ENCODE results near the gene PKNOX1. TPM values are rescaled to one million over a fixed set of nuclear protein-coding genes. Genes with fewer than 3 reads are reported as not detected.

PKNOX1 gene
- total and polyA plus RNA-seq, 7 donors, result 3.6 to 19.4 (median 9.6) TPM

GRCh38 chr21:43012596-43012995, 38.2 kb downstream of the PKNOX1 start:
- no peak for TF ChIP-seq POLR2A (IDR thresholded peaks at IDR 0.05)
- TF ChIP-seq POLR2AphosphoS5 (IDR thresholded peaks at IDR 0.05), result no peak
- no peak for TF ChIP-seq EP300 (IDR thresholded peaks at IDR 0.05)
- TF ChIP-seq CTCF (IDR thresholded peaks at IDR 0.05), result no peak
- no peak for DNase-seq
- H3K27ac ChIP-seq, result no peak overlapping the region
- no peak overlapping the region for H3K4me3 ChIP-seq
- no peaks in the 10 kb centered on the region for H3K9me3 ChIP-seq
- WGBS, 2 donors, result 88 to 92% methylated on average over 6 of the region's 6 CpGs
- intact Hi-C loops (cut with DNase I), result no loop called here
- H3K27me3 ChIP-seq, result no peaks in the 10 kb centered on the region
- H3K4me1 ChIP-seq, result no peaks in the 10 kb centered on the region
- peaks cover 0 to 72% (median 15%) of the 10 kb centered on the region in 4 donors for H3K36me3 ChIP-seq

GRCh38 chr21:43015906-43016540, 41.7 kb downstream of the PKNOX1 start:
- intact Hi-C loops (cut with DNase I), result no loop called here
- peaks cover 7 to 59% (median 20%) of the 10 kb centered on the region in 4 donors for H3K36me3 ChIP-seq
- TF ChIP-seq EP300 (IDR thresholded peaks at IDR 0.05) (no peak), POLR2A (IDR thresholded peaks at IDR 0.05) (no peak), POLR2AphosphoS5 (IDR thresholded peaks at IDR 0.05) (no peak), CTCF (IDR thresholded peaks at IDR 0.05) (no peak)

GRCh38 chr21:43016728-43017127, 42.4 kb downstream of the PKNOX1 start:
- intact Hi-C loops (cut with DNase I), result no loop called here
- no peak for TF ChIP-seq CTCF (IDR thresholded peaks at IDR 0.05)
- no peak for TF ChIP-seq EP300 (IDR thresholded peaks at IDR 0.05)
- no peak for TF ChIP-seq POLR2A (IDR thresholded peaks at IDR 0.05)
- no peak for TF ChIP-seq POLR2AphosphoS5 (IDR thresholded peaks at IDR 0.05)
- Histone ChIP-seq H3K36me3 (peaks cover 7 to 59% (median 24%) of the 10 kb centered on the region in 4 donors), H3K9me3 (no peaks in the 10 kb centered on the region), H3K27me3 (no peaks in the 10 kb centered on the region), H3K4me3 (no peak overlapping the region), H3K4me1 (no peaks in the 10 kb centered on the region), H3K27ac (no peak overlapping the region)
- DNase-seq, result no peak
- WGBS, 2 donors, result 95 to 98% methylated on average over 13 of the region's 13 CpGs

More at GRCh38 chr21:43015906-43016540, 41.7 kb downstream of the PKNOX1 start:
- H3K9me3 ChIP-seq, result no peaks in the 10 kb centered on the region
- H3K27ac ChIP-seq, result no peak overlapping the region
- DNase-seq, result no peak
- no peaks in the 10 kb centered on the region for H3K27me3 ChIP-seq
- no peaks in the 10 kb centered on the region for H3K4me1 ChIP-seq
- WGBS, 2 donors, result 87% methylated on average over 13 of the region's 13 CpGs
- H3K4me3 ChIP-seq, result no peak overlapping the region

GRCh38 chr21:43018519-43018918, 44.2 kb downstream of the PKNOX1 start:
- H3K27ac ChIP-seq, result no peak overlapping the region
- TF ChIP-seq CTCF (IDR thresholded peaks at IDR 0.05) (no peak), EP300 (IDR thresholded peaks at IDR 0.05) (no peak)
- WGBS, 2 donors, result 88 to 96% methylated on average over 10 of the region's 10 CpGs
- no peak for DNase-seq
- intact Hi-C loops (cut with DNase I), result no loop called here
- H3K4me1 ChIP-seq, result no peaks in the 10 kb centered on the region
- H3K27me3 ChIP-seq, result no peaks in the 10 kb centered on the region
- H3K4me3 ChIP-seq, result no peak overlapping the region
- no peaks in the 10 kb centered on the region for H3K9me3 ChIP-seq
- H3K36me3 ChIP-seq, result peaks cover 0 to 57% (median 20%) of the 10 kb centered on the region in 4 donors

GRCh38 chr21:43020177-43020576, 45.8 kb downstream of the PKNOX1 start:
- H3K4me3 ChIP-seq, result no peak overlapping the region
- H3K36me3 ChIP-seq, result peaks cover 0 to 71% (median 27%) of the 10 kb centered on the region in 4 donors

More at GRCh38 chr21:43020177-43020576, 45.8 kb downstream of the PKNOX1 start:
- no peak for DNase-seq
- Histone ChIP-seq H3K27me3 (no peaks in the 10 kb centered on the region), H3K4me1 (no peaks in the 10 kb centered on the region), H3K27ac (no peak overlapping the region), H3K9me3 (no peaks in the 10 kb centered on the region)
- TF ChIP-seq POLR2AphosphoS5 (IDR thresholded peaks at IDR 0.05) (no peak), EP300 (IDR thresholded peaks at IDR 0.05) (no peak), CTCF (IDR thresholded peaks at IDR 0.05) (no peak)
- WGBS, 2 donors, result 94 to 97% methylated on average over 13 of the region's 13 CpGs
- intact Hi-C loops (cut with DNase I), result no loop called here
